ENCODE results near the gene ZNF275. TPM values are rescaled to one million over a fixed set of nuclear protein-coding genes. Genes with fewer than 3 reads are reported as not detected.
"Not testable (repeated sequence)": the region's sequence is repeated elsewhere in the genome, so short reads cannot be mapped to it uniquely, and the experiment has no call there.

Gene ZNF275
- total RNA-seq, 1 experiment from 2014 or later, result 14.0 TPM

- DNase-seq (ENCODE audit: low read depth), result no peak
These were observed 54.2 kb downstream of the ZNF275 start for GRCh38 chrX:153387987-153388721.

DNA sequence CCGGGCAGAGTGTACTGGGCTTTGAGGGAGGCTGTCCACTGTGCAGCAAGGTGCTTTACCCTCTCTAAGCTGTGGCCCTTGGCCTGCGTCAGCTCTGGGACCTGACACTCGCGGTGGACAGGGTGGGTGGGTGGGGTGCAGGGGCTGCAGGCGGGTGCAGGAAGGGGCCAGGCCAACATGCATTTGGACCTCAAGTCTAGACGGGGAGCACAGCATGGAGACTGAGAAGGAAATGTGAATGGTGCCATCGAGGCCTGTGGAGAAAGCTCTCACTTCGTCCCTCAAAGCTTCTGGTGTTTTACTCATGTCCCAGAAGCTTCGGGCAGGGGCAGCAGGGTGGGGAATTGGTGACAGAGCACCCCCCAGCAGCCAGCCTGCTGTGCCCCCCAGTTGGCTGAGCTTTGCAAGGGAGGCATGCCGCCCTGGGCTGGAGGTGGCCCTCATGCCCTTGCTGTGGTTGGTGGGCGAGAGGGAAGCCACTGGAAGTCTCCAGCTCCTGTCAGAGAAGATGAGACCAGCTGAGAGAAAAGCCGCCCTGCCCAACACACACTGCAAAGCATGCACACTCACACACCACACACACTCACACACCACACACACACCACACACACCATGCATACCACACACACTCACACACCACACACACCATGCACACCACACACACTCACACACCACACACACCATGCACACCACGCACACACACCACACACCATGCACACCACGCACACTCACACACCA lies 54.9 kb downstream of the ZNF275 start:
- DNase-seq (ENCODE audit: low read depth), result no peak

GRCh38 chrX:153389460-153389768 lies 55.5 kb downstream of the ZNF275 start:
- not testable (repeated sequence) for DNase-seq (ENCODE audit: low read depth)

DNA sequence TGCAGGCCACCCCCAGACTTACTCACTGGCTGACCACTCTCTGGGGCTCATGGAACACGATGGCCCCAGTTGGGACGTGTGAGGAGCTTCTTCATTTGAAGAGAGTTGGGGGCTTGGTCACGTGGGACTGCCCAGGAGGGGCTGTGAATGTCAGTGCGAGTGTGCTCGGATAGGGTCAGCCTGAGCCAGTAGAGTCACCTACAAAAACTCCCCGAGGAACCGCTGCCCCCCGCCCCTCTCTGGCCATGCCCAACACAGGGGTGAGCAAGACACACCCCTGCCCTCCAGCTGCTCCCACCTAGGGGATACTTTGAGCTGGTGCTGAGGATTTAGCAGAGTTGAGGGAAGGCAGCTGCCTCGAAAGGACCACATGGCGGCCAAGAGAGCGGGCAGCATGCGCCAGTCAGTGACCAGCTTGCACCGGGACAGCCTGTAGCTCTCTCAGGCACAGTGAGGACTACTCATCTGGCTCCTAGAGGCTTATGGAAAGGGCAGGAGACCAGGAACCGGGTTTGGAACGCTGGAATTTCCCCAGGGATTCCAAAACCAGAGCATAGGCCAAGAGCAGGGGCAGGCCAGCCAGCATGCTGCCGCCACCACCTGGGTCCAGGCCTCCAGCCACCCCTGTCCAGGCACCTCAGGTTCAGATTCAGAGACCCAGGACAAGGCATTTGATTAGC lies 58.8 kb downstream of the ZNF275 start:
- DNase-seq (ENCODE audit: low read depth), result no peak

- DNase-seq (ENCODE audit: low read depth), result no peak
These were observed 60.7 kb downstream of the ZNF275 start for GRCh38 chrX:153394612-153395011.

GRCh38 chrX:153395613-153396319 lies 61.8 kb downstream of the ZNF275 start:
- no peak for DNase-seq (ENCODE audit: low read depth)

DNA sequence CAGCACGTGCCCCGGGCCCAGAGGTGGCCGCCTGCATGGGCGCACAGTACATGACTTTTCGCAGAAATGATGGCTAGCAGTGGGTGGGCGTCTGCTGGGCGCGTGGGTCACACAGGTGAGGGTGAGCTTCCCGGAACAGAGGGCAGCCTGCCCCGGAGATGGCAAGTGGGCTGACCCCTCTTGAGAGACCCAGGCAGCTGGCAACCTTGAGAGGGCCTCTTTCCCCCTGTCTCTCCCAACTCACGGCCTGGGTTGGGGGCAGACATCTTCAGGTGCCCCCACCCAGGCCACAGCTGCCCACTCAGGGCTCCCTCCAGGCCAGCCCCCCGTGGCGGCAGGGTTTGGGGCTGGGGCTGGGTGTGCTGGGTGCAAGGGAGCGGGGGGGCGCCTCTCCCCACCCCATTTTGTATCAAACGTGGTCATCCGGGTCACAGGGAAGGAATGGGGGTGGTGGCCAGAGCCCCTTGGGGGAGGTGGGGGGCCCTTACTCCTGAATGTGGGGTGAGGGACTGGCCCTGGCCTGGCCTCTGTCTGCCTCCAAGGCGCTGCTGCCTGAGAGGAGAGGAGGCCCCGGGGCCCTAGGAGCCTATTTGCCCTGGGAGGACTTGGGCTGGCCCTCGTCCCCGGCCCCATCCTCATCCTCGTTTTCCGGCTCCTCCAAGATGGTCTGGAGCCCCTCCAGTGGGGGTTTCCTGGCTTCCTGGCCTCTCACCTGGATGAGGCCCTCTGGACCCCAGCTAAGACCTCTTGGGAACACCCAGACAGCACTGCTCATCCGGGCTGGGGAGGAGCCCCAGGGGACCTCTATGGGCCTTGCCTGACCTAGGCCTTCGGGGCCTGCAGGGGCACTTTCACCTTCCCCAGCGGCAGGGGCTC lies 62.6 kb downstream of the ZNF275 start:
- DNase-seq (ENCODE audit: low read depth), result no peak

GRCh38 chrX:153397256-153397960 lies 63.5 kb downstream of the ZNF275 start:
- no peak for DNase-seq (ENCODE audit: low read depth)

DNA sequence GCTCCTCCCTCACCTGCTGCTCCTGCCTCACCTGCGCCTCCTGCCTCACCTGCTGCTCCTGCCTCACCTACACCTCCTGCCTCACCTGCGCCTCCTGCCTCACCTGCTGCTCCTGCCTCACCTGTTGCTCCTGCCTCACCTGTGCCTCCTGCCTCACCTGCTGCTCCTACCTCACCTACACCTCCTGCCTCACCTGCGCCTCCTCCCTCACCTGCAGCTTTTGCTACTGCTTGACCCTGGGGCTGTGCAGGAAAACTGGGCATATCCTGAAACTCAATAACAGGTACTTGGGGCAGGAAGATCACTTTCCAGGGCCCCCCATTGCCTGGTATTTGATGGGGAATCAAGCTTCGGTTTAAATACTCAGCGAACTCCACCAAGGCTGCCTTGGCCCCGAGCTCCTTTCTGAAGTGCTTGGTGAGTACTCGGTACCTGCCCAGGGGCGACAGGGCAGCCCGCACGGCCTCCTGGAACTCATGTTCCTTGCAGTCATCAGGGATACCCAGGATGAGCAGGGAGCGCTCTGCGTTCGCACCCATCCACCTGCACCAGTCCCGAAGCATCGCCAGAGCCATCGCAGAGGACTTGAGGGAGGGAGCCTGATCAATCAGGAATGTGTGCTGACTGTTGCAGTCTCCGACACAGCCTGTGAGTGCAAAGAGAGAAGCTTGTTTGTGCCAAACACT lies 64.5 kb downstream of the ZNF275 start:
- no peak for DNase-seq (ENCODE audit: low read depth)

DNA sequence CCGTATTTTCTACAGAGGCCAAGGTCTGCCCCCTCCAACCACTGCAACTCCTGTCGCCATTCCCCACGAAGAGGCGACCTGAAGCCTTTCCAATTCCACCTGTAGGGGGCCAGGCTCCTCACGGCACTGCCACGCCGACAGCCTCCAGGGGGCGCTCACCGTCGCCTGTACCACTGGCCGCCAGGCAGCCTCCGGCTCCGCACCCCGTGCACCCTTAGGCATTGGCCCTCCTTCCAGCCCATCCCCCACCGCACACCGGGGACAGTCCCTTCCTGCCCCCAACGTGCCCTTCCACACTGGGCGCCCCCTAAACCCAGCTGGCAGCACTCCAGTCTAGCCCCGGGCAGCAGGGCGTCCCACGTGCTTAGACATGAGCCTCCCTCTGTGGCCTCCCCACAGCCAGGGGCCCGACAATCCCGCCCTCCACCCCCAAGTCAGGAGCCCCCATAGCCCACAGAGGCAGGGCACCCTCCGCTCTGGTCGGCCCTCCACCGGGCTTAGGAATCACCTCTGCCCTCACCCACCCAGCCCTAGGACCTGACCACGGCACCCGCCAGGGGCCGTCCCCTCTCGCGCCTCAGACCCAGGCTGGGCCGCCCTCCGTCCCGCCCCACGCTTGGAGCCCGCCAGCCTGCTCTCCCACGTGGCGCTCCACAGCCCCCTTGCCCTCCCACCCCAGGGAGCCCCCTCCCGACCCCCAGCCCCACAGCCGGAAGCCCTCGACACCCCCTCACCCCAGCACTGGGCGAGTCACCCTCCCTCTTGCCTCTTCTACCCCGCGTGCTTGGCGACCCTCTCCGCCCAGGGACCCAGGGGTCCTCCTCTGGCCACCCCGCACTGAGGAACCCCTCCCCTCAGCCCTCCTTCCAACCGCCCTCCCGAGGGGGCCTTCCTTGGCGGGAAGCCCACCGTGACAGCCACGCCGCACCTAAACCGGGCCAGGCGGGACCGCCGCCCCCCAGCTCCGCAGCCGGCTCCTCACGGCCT lies 66.5 kb downstream of the ZNF275 start:
- peak; percentile 12 for DNase-seq (ENCODE audit: low read depth)

DNA sequence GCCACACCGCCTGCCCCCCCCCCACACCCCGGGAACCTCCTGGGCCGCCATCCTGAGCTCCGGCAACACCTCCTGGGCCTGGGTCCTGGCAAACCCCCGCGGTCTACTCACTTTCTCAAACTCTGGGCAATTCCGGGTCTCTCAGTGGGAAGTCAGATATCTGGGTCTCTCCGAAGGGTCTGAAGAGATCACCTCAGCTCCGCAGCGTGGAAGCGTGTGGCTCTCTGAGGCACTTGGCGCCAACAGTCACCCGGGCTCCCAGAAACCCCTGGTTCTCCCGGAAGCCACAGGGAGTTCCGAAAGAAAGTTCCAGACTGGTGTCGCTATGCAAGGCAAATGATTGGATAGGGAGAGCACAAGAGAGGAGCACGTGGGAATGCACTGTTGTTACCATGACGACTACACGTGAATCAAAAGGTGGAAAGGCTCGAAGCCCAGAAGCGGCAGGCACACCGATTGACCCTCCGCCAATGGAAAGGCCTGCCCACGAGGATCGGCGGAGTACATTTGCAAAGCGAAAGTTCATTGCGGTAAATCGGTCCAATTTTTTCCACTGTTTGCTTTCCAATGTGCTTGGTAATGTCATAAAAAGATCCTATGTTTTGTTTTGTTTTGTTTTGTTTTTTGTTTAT lies 67.3 kb downstream of the ZNF275 start, which contains the start of gene PNMA6E:
Gene PNMA6E, minus strand, starts transcription at position 218 of the 632 bp plus-strand sequence. CDS start 2,501 bp downstream, outside the sequence.
- DNase-seq (ENCODE audit: low read depth), result no peak

Other genes starting within 250 kb of the ZNF275 start
- 8.0 and 11.7 TPM in 2 replicates for gene MAGEA1, start 154.9 kb upstream of the ZNF275 start, total RNA-seq (2014; rRNA removed; shearing (Covaris generic))
- gene PNMA6F, start 12.4 kb upstream of the ZNF275 start, total RNA-seq (2014; rRNA removed; shearing (Covaris generic)), result not detected in 2 replicates
- gene PNMA6E, start 67.2 kb downstream of the ZNF275 start, total RNA-seq (2014; rRNA removed; shearing (Covaris generic)), result not detected in 2 replicates
- gene ZFP92, start 77.3 kb downstream of the ZNF275 start, total RNA-seq (2014; rRNA removed; shearing (Covaris generic)), result not detected in 2 replicates
- gene TREX2, start 111.9 kb downstream of the ZNF275 start, total RNA-seq (2014; rRNA removed; shearing (Covaris generic)), result 1.6 TPM in 1 of 2 replicates, not detected in the other
- 76.0 and 85.3 TPM in 2 replicates for gene HAUS7, start 136.4 kb downstream of the ZNF275 start, total RNA-seq (2014; rRNA removed; shearing (Covaris generic))
- 53.3 TPM in 2 replicates for gene BGN, start 160.8 kb downstream of the ZNF275 start, total RNA-seq (2014; rRNA removed; shearing (Covaris generic))
- gene ATP2B3, start 183.5 kb downstream of the ZNF275 start, total RNA-seq (2014; rRNA removed; shearing (Covaris generic)), result not detected in 2 replicates

Data from M059J (cell line).